ELR (cell line): ENCODE data around the gene CIB1.

Source experiments
- DNase-seq: peaks from one replicate; pipeline ENCODE4 v3.0.0-alpha.2; 2015; ENCODE audit warnings: low read depth

The CIB1 gene

DNA sequence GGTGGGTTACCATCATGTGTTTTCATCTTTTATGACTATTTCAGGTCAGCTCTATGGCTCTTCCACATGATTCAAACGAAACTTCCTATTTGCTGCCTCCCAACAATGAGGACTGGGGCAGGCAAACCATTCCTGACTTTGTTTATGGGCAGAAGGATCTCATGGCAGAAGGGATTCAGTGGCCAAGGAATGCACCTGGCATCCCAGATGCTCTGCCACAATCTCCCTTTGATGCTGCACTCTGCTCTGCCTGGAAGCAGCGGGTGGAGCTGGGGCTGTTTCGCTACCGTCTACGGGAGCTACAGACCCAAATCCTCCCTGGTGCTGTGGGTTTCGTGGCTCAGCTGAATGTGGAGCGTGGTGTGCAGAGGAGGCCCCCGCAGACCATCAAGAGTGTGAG lies 7.1 kb upstream of the CIB1 start:
- DNase-seq, result no peak

GRCh38 chr15:90239371-90239770 lies 5.6 kb upstream of the CIB1 start:
- no peak for DNase-seq

- peak; percentile 26 for DNase-seq
Observed at GRCh38 chr15:90234096-90234988, 601 bp upstream of the CIB1 start, which contains the start of gene GDPGP1. Gene GDPGP1 (plus strand): TSS chr15:90234209. CDS start chr15:90240909, 6,700 bp downstream.

DNA sequence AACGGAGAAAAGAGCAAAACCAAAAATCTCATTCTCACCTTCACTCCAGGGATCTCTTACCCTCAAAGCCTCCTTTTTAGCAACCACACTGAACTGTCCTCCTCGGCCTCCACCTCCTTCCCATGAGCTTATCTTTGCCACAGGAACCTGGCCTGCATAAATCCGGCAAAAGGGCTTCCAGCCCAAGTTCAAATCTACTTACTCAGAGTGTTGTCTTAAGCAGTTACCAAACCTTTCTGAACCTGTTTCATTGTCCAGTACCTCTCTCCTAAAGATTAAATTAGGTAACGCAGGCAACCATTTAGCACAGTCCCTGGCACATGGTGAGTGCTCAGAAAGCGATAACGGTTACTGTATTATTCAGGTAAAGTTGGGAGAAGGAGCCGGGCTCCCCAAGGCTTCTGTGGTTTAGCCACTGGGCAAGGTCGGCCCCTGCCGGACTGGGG lies 777 bp downstream of the CIB1 start:
- DNase-seq, result no peak

DNA sequence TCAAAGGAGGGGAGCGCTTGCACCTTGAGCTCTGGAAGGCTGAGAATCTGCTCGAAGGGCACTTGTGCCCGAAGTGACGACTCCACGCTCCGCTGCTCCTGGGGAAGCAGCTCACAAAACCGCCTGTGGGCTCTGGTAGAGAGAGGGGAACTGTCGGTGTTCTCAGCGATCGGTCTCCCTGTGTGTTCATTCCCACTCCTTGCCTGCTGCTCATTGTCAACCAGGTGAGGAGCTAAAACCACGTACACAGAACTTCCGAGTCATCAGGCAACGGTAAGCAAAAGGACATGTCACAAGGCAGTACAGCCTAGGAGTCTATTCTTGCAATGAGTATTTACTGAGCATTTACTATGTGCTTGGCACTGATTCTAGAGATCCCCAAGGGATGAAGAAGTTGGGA lies 1.5 kb downstream of the CIB1 start:
- DNase-seq, result no peak

DNA sequence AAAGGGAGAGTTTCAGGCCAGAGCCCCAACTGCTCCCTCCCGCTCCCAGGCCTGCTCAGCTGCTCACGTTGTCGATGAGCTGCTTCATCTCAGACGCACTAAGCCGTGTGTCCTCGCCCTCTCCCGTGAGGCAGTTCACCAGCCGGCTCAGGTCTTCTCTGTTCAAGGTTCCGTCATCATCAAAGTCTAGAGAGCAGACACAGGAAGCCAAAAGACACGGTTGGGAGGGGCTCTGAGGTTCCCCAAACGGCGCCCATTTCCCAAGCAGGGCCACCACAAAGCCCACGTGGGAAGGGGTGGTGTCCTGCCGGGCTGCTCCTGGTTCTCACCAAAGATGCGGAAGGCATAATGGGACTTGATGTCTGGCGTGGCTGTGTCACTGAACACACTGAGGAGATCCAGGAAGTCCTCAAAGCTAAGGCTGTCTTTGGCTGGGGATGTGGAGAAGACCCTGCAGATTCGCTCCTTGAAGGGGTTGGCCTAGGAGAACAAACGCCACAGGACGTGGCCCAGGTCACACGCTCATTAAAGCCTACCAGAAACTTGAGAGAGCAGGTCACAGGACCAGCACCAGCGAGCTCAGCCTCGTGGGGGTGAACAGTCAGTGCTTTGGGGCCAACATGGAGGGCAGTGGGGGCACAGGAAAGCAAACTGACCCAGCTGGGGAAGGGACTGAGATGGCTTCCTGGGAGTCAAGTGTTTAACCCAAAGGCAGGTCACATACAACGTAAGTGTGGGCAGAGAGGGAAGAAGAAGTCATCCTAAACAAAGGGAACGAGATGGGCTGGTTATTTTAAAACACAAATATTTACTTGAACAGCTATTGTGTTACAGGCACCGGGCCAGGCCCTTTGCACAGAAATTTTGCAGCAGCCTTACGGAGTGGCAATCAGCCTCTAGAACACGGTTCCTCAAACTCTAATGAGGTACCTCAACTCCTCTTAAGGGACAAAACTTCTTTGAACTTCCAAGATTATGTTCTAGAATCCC lies 2.4 kb downstream of the CIB1 start:
- no peak for DNase-seq

GRCh38 chr15:90230610-90231009 lies 3.1 kb downstream of the CIB1 start:
- no peak for DNase-seq

DNA sequence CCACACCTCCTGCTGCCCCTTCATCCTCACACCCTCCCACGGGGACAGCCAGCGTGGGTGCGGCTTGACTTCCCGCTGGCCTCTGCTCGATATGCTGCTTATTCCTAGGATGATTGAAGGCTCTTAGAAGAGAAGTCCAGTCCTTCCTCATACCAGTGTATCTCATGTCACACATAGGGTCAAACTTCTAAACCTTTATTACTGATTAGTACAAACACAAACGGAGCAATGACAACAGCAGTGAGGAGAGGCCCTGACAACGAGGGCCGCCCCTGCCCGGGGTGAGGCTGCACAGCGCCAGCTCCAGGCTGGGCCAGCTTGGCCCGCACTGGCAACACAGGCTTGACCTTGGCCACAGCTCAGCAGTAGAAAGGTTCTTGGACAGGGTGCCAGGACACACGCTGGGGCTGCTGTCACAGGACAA lies 3.7 kb downstream of the CIB1 start:
- DNase-seq, result no peak

GRCh38 chr15:90228960-90229359 lies 4.8 kb downstream of the CIB1 start:
- no peak for DNase-seq

GRCh38 chr15:90227816-90228772 lies 5.6 kb downstream of the CIB1 start:
- DNase-seq, result no peak

GRCh38 chr15:90227336-90227735 lies 6.4 kb downstream of the CIB1 start:
- DNase-seq, result no peak

DNA sequence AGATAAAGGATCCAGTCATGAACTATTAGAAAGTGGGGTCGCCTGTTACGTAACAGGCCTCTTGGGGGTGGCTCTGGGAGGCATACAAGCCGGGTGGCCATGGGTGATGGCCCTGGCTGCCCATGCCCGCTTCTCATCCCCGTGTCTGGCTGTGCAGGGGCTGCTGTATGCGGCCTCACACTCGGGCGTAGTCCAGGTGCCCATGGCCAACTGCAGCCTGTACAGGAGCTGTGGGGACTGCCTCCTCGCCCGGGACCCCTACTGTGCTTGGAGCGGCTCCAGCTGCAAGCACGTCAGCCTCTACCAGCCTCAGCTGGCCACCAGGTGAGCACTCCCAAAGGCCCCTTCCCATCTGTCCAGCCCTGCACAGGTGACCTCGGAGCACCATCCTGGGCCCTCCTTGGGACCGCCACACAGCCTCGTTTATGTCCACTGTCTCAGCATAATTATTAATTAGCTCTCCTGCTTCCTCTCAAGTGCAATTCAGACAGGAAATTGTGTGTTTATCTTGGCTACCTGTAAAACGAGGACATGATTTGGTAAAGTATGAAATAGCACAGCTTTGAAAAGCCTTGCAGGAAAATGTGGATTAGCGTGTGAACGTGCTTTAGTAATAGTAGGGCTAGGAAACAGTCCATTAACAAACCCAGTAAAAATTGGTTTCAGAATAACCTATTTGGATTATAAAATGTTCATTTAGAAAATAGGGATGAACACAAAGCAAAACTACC lies 8.1 kb downstream of the CIB1 start:
- DNase-seq, result no peak

DNA sequence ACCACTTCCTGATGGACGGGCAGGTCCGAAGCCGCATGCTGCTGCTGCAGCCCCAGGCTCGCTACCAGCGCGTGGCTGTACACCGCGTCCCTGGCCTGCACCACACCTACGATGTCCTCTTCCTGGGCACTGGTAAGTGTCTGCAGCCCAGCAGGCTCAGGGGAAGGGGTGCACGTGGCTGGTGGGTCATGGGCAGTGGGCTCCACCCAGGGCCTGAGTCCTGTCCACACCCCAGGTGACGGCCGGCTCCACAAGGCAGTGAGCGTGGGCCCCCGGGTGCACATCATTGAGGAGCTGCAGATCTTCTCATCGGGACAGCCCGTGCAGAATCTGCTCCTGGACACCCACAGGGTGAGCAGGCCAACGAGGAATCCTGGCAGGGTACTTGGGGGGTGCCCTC lies 8.7 kb downstream of the CIB1 start:
- DNase-seq, result no peak

DNA sequence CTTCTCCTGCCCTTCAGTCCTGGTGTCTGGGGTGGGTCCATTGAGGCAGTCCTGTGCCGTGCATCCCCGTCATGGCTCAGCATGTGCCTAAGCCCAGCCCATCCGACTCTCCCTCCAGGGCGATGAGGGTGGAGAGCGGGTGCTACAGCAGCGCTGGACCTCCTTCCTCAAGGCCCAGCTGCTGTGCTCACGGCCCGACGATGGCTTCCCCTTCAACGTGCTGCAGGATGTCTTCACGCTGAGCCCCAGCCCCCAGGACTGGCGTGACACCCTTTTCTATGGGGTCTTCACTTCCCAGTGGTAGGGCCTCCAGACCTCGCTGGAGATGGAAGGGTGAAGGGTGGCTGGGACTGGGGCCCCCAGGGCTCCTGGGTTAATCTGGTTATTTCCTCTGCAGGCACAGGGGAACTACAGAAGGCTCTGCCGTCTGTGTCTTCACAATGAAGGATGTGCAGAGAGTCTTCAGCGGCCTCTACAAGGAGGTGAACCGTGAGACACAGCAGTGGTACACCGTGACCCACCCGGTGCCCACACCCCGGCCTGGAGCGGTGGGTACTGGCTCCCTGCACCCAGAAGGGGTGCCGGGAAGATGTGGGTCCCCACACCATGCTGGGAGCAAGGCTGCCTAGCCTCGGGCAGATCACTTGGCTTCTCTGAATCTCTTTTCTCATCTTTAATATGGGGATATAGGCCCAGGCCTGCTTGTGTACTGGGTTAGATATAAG lies 10.1 kb downstream of the CIB1 start:
- DNase-seq, result no peak

- DNase-seq, result no peak
Observed at GRCh38 chr15:90222547-90222946, 11.2 kb downstream of the CIB1 start.

GRCh38 chr15:90221246-90221900 lies 12.4 kb downstream of the CIB1 start:
- DNase-seq, result peak; percentile 77

- DNase-seq, result peak; percentile 44
Observed at GRCh38 chr15:90219421-90220141, 14.2 kb downstream of the CIB1 start.

GRCh38 chr15:90217671-90218394 lies 15.9 kb downstream of the CIB1 start:
- no peak for DNase-seq
